K562 (cell line): ENCODE data around the gene MYO16. TPM values are rescaled to one million over a fixed set of nuclear protein-coding genes. Genes with fewer than 3 reads are reported as not detected.
A peak's percentile ranks its signal among the peaks of the same experiment; 100 is the strongest.

Experiments used
- CREB3L1 ChIP-seq: fragments of 450-650 bp; IDR thresholded peaks from 2 replicates; pipeline ENCODE4 v1.6.1; 2014; ENCODE audit warnings: low read depth, mild to moderate bottlenecking, moderate library complexity, borderline replicate concordance
- DACH1 ChIP-seq: fragments of 450-650 bp; IDR thresholded peaks from 2 replicates; pipeline ENCODE4 v1.6.1; 2018; ENCODE audit not compliant: partially characterized antibody
- ETV5 ChIP-seq: sonication (generic); formaldehyde crosslinking; IDR thresholded peaks from 2 replicates; pipeline ENCODE4 v1.4.0; 2020; ENCODE audit warnings: low read depth, mild to moderate bottlenecking, missing genetic modification reagents
- FOXA1 ChIP-seq: fragments of 450-650 bp; IDR thresholded peaks from 2 replicates; pipeline ENCODE4 v1.6.1; 2016; ENCODE audit warnings: mild to moderate bottlenecking, borderline replicate concordance
- HOXB6 ChIP-seq: fragments of 250-450 bp; sonication (Bioruptor Pico); IDR thresholded peaks from 2 replicates; pipeline ENCODE4 v1.5.1; 2022; ENCODE audit warnings: mild to moderate bottlenecking, borderline replicate concordance
- IRF2 ChIP-seq: sonication (generic); formaldehyde crosslinking; IDR thresholded peaks from 2 replicates; pipeline ENCODE4 v1.8.1; 2022; ENCODE audit warnings: mild to moderate bottlenecking, missing genetic modification reagents
- KDM2B ChIP-seq: fragments of 250-450 bp; sonication (Bioruptor Pico); IDR thresholded peaks from 2 replicates; pipeline ENCODE4 v1.8.0; 2021; ENCODE audit warnings: mild to moderate bottlenecking, moderate library complexity
- MCM7 ChIP-seq, 2 experiments: fragments of 450-650 bp; IDR thresholded peaks; 2 replicates each; pipeline ENCODE4 v1.6.1; 2016 to 2018
- MLLT1 ChIP-seq, 2 experiments: fragments of 450-650 bp; IDR thresholded peaks; 2 replicates each; pipeline ENCODE4 v1.6.1; 2016
- NFIX ChIP-seq: fragments of 250-450 bp; sonication (Bioruptor Pico); IDR thresholded peaks from 2 replicates; pipeline ENCODE4 v1.4.0; 2020; ENCODE audit warnings: low read depth, mild to moderate bottlenecking, moderate library complexity
- RCOR1 ChIP-seq, 2 experiments: IDR thresholded peaks; 2 replicates each; pipeline ENCODE4 v1.6.1; 2012; ENCODE audit warnings: low read depth in 2 of 2, low read length in 2 of 2, borderline replicate concordance in 1 of 2, improper control_type of control experiment in 1 of 2
- TAL1 ChIP-seq: fragments of 450-650 bp; IDR thresholded peaks from 2 replicates; pipeline ENCODE4 v1.6.1; 2016; ENCODE audit warnings: mild to moderate bottlenecking
- TEAD2 ChIP-seq: fragments of 450-650 bp; IDR thresholded peaks from 2 replicates; pipeline ENCODE4 v1.6.1; 2016; ENCODE audit warnings: missing genetic modification characterization, control low read depth, missing compliant biosample characterization
- ZBTB49 ChIP-seq: sonication (generic); formaldehyde crosslinking; IDR thresholded peaks from 2 replicates; pipeline ENCODE4 v1.8.0; 2022; ENCODE audit warnings: missing genetic modification reagents, mild to moderate bottlenecking, borderline replicate concordance
- ZFP30 ChIP-seq: fragments of 250-450 bp; sonication (Bioruptor Pico); IDR thresholded peaks from 2 replicates; pipeline ENCODE4 v1.8.0; 2022; ENCODE audit warnings: moderate library complexity, mild to moderate bottlenecking, inconsistent platforms, borderline replicate concordance
- ZFX ChIP-seq: sonication (generic); formaldehyde crosslinking; IDR thresholded peaks from 2 replicates; pipeline ENCODE4 v1.8.0; 2022; ENCODE audit warnings: mild to moderate bottlenecking, missing genetic modification reagents, moderate library complexity
- ZNF24 ChIP-seq: fragments of 450-650 bp; IDR thresholded peaks from 2 replicates; pipeline ENCODE4 v1.6.1; 2016
- ZNF408 ChIP-seq: fragments of 250-450 bp; sonication (Bioruptor Pico); IDR thresholded peaks from 2 replicates; pipeline ENCODE4 v1.4.0; 2020; ENCODE audit warnings: low read depth, mild to moderate bottlenecking, moderate library complexity
- ZNF518B ChIP-seq: fragments of 250-450 bp; sonication (Bioruptor Pico); IDR thresholded peaks from 2 replicates; pipeline ENCODE4 v1.5.0; 2021; ENCODE audit warnings: mild to moderate bottlenecking, moderate library complexity
- polyA plus RNA-seq, 8 experiments: library from polyadenylated mRNA; depleted of rRNA in 4 of 8; stranded (reverse) in 5 of 8; unstranded in 3 of 8; fragments of >200 nt; fragmentation: Nextera tagmentation in 2 of 8; fragmentation: Illumina TruSeq in 1 of 8; extraction: Ambion mirVana in 2 of 8; extraction: Trizol in 1 of 8; gene quantifications; 2 replicates each; pipeline versions ENCODE4 v1.2.1 to v1.2.3, GENCODE V29; 2011 to 2014; ENCODE audit warnings: inconsistent platforms in 1 of 8, missing spikeins in 1 of 8
- total RNA-seq, 7 experiments: library from RNA; depleted of rRNA in 6 of 7; stranded (reverse); fragments of >200 nt in 6 of 7; fragmentation: Illumina TruSeq in 2 of 7; extraction: Trizol in 2 of 7; gene quantifications; 2 replicates each; pipeline versions ENCODE4 v1.2.1 to v1.2.3, GENCODE V29; 2011 to 2021; ENCODE audit warnings: low replicate concordance in 1 of 7

Gene MYO16
- total and polyA plus RNA-seq, 9 of the 15 experiments (the other 6 are each of a cell fraction or from before 2014, with no cell fraction given), result 4.3 to 45.7 (median 12.1) TPM

GRCh38 chr13:108769213-108770070 is 140.0 kb downstream of the MYO16 start (continued):
- TF ChIP-seq NFIX (CRISPR knock-in tag) (no peak), HOXB6 (CRISPR knock-in tag) (no peak), DACH1 (peak; percentile 77), KDM2B (CRISPR knock-in tag) (no peak), ZFX (no peak), ZBTB49 (CRISPR knock-in tag) (no peak), ZNF408 (CRISPR knock-in tag) (no peak), ZNF518B (no peak), TAL1 (peak; percentile 96), MLLT1 (IDR thresholded peaks at IDR 0.05) (peak in 1 of 2 experiments; percentile 91; a peak in 2 of 4 replicates), FOXA1 (no peak), ZFP30 (CRISPR knock-in tag) (no peak), TEAD2 (tag) (no peak), CREB3L1 (peak; percentile 26; the same call in 1 of the 2 replicates), ETV5 (CRISPR knock-in tag) (no peak; the same call in 1 of the 2 replicates), RCOR1 (IDR thresholded peaks at IDR 0.05; ENCODE audit: borderline replicate concordance in 1 of 2, low read depth in 2 of 2, low read length in 2 of 2) (peak in 1 of 2 experiments; percentile 93; a peak in 2 of 4 replicates), MCM7 (IDR thresholded peaks at IDR 0.05) (no peak), ZNF24 (no peak), IRF2 (CRISPR knock-in tag) (no peak)
